Activated naive CD4-positive, alpha-beta T cell treated with anti-CD3 and anti-CD28 coated beads, Interleukin-2, amount 50 U/mL, for 24 hours (primary cell): ENCODE results near the gene CACNB2.

Experiments
- H3K27ac Mint-ChIP-seq: one replicate; pipeline ENCODE4 v1.8.0; 2021; ENCODE audit warnings: mild to moderate bottlenecking, mixed read lengths
- H3K27me3 Mint-ChIP-seq: one replicate; pipeline ENCODE4 v1.8.0; 2021; ENCODE audit warnings: mixed read lengths
- H3K36me3 Mint-ChIP-seq: one replicate; pipeline ENCODE4 v1.8.0; 2021; ENCODE audit warnings: mixed read lengths
- H3K4me1 Mint-ChIP-seq: one replicate; pipeline ENCODE4 v1.8.0; 2021; ENCODE audit warnings: mixed read lengths
- H3K4me3 Mint-ChIP-seq: one replicate; pipeline ENCODE4 v1.8.0; 2021; ENCODE audit warnings: mild to moderate bottlenecking, mixed read lengths
- H3K9me3 Mint-ChIP-seq: one replicate; pipeline ENCODE4 v1.8.0; 2021; ENCODE audit warnings: mixed read lengths

The CACNB2 gene

GRCh38 chr10:18472977-18473376 lies 332.8 kb downstream of the CACNB2 start:
- H3K36me3 Mint-ChIP-seq: no peaks in the 10 kb centered on the region
- H3K27me3 Mint-ChIP-seq: peaks cover 5% of the 10 kb centered on the region
- no peak overlapping the region for H3K4me3 Mint-ChIP-seq
- H3K27ac Mint-ChIP-seq: no peak overlapping the region
- H3K4me1 Mint-ChIP-seq: no peaks in the 10 kb centered on the region
- H3K9me3 Mint-ChIP-seq: no peaks in the 10 kb centered on the region

- Mint-ChIP-seq H3K27me3 (peaks cover 5% of the 10 kb centered on the region), H3K4me3 (no peak overlapping the region), H3K9me3 (no peaks in the 10 kb centered on the region), H3K36me3 (no peaks in the 10 kb centered on the region), H3K27ac (no peak overlapping the region), H3K4me1 (no peaks in the 10 kb centered on the region)
Measured at GRCh38 chr10:18473424-18474117, 333.3 kb downstream of the CACNB2 start.

GRCh38 chr10:18474118-18474455 lies 333.9 kb downstream of the CACNB2 start:
- H3K36me3 Mint-ChIP-seq: no peaks in the 10 kb centered on the region
- no peaks in the 10 kb centered on the region for H3K9me3 Mint-ChIP-seq
- H3K27ac Mint-ChIP-seq: no peak overlapping the region
- no peak overlapping the region for H3K4me3 Mint-ChIP-seq
- no peaks in the 10 kb centered on the region for H3K4me1 Mint-ChIP-seq
- H3K27me3 Mint-ChIP-seq: peaks cover 5% of the 10 kb centered on the region

GRCh38 chr10:18476076-18476647 lies 335.9 kb downstream of the CACNB2 start:
- no peaks in the 10 kb centered on the region for H3K4me1 Mint-ChIP-seq
- H3K27me3 Mint-ChIP-seq: peaks cover 5% of the 10 kb centered on the region
- H3K9me3 Mint-ChIP-seq: no peaks in the 10 kb centered on the region
- no peaks in the 10 kb centered on the region for H3K36me3 Mint-ChIP-seq
- H3K27ac Mint-ChIP-seq: no peak overlapping the region
- no peak overlapping the region for H3K4me3 Mint-ChIP-seq

- H3K27ac Mint-ChIP-seq: no peak overlapping the region
- no peaks in the 10 kb centered on the region for H3K4me1 Mint-ChIP-seq
- H3K27me3 Mint-ChIP-seq: peaks cover 5% of the 10 kb centered on the region
- no peaks in the 10 kb centered on the region for H3K9me3 Mint-ChIP-seq
- no peaks in the 10 kb centered on the region for H3K36me3 Mint-ChIP-seq
- no peak overlapping the region for H3K4me3 Mint-ChIP-seq
Measured at GRCh38 chr10:18478354-18478753, 338.1 kb downstream of the CACNB2 start.

GRCh38 chr10:18479502-18479901 lies 339.3 kb downstream of the CACNB2 start:
- H3K4me1 Mint-ChIP-seq: no peaks in the 10 kb centered on the region
- no peaks in the 10 kb centered on the region for H3K9me3 Mint-ChIP-seq
- H3K27ac Mint-ChIP-seq: no peak overlapping the region
- H3K4me3 Mint-ChIP-seq: no peak overlapping the region
- H3K27me3 Mint-ChIP-seq: peaks cover 3% of the 10 kb centered on the region
- no peaks in the 10 kb centered on the region for H3K36me3 Mint-ChIP-seq

- Mint-ChIP-seq H3K27ac (no peak overlapping the region), H3K27me3 (no peaks in the 10 kb centered on the region), H3K4me1 (no peaks in the 10 kb centered on the region), H3K36me3 (no peaks in the 10 kb centered on the region), H3K9me3 (no peaks in the 10 kb centered on the region), H3K4me3 (no peak overlapping the region)
Measured at GRCh38 chr10:18483516-18484186, 343.4 kb downstream of the CACNB2 start.

- Mint-ChIP-seq H3K9me3 (no peaks in the 10 kb centered on the region), H3K4me3 (no peak overlapping the region), H3K4me1 (no peaks in the 10 kb centered on the region), H3K27ac (no peak overlapping the region), H3K27me3 (no peaks in the 10 kb centered on the region), H3K36me3 (no peaks in the 10 kb centered on the region)
Measured at GRCh38 chr10:18486438-18486837, 346.2 kb downstream of the CACNB2 start.

- Mint-ChIP-seq H3K27ac (no peak overlapping the region), H3K4me1 (no peaks in the 10 kb centered on the region), H3K4me3 (no peak overlapping the region), H3K36me3 (no peaks in the 10 kb centered on the region), H3K9me3 (no peaks in the 10 kb centered on the region), H3K27me3 (no peaks in the 10 kb centered on the region)
Measured at GRCh38 chr10:18490755-18491154, 350.5 kb downstream of the CACNB2 start.

GRCh38 chr10:18497806-18498369 lies 357.7 kb downstream of the CACNB2 start:
- H3K36me3 Mint-ChIP-seq: no peaks in the 10 kb centered on the region
- no peak overlapping the region for H3K27ac Mint-ChIP-seq
- H3K4me3 Mint-ChIP-seq: no peak overlapping the region
- H3K9me3 Mint-ChIP-seq: no peaks in the 10 kb centered on the region
- H3K4me1 Mint-ChIP-seq: no peaks in the 10 kb centered on the region
- peaks cover 3% of the 10 kb centered on the region for H3K27me3 Mint-ChIP-seq

GRCh38 chr10:18498998-18499397 lies 358.8 kb downstream of the CACNB2 start:
- H3K27ac Mint-ChIP-seq: no peak overlapping the region
- no peak overlapping the region for H3K4me3 Mint-ChIP-seq

GRCh38 chr10:18500576-18500975 lies 360.4 kb downstream of the CACNB2 start:
- Mint-ChIP-seq H3K4me1 (no peaks in the 10 kb centered on the region), H3K4me3 (no peak overlapping the region), H3K9me3 (no peaks in the 10 kb centered on the region), H3K27me3 (peaks cover 8% of the 10 kb centered on the region), H3K27ac (no peak overlapping the region), H3K36me3 (no peaks in the 10 kb centered on the region)

More at GRCh38 chr10:18498998-18499397, 358.8 kb downstream of the CACNB2 start:
- Mint-ChIP-seq H3K9me3 (no peaks in the 10 kb centered on the region), H3K36me3 (no peaks in the 10 kb centered on the region), H3K27me3 (peaks cover 5% of the 10 kb centered on the region), H3K4me1 (no peaks in the 10 kb centered on the region)

GRCh38 chr10:18501198-18501597 lies 361.0 kb downstream of the CACNB2 start:
- Mint-ChIP-seq H3K9me3 (no peaks in the 10 kb centered on the region), H3K27ac (no peak overlapping the region), H3K4me3 (no peak overlapping the region), H3K36me3 (no peaks in the 10 kb centered on the region), H3K4me1 (no peaks in the 10 kb centered on the region), H3K27me3 (peaks cover 8% of the 10 kb centered on the region)

GRCh38 chr10:18501629-18502028 lies 361.4 kb downstream of the CACNB2 start:
- Mint-ChIP-seq H3K9me3 (no peaks in the 10 kb centered on the region), H3K4me3 (no peak overlapping the region), H3K27ac (no peak overlapping the region), H3K27me3 (peaks cover 8% of the 10 kb centered on the region), H3K4me1 (no peaks in the 10 kb centered on the region), H3K36me3 (no peaks in the 10 kb centered on the region)

GRCh38 chr10:18504161-18504560 lies 363.9 kb downstream of the CACNB2 start:
- Mint-ChIP-seq H3K27me3 (peaks cover 8% of the 10 kb centered on the region), H3K9me3 (no peaks in the 10 kb centered on the region), H3K27ac (no peak overlapping the region), H3K4me1 (no peaks in the 10 kb centered on the region), H3K4me3 (no peak overlapping the region), H3K36me3 (no peaks in the 10 kb centered on the region)

- Mint-ChIP-seq H3K36me3 (no peaks in the 10 kb centered on the region), H3K27me3 (peaks cover 8% of the 10 kb centered on the region), H3K9me3 (no peaks in the 10 kb centered on the region), H3K4me3 (no peak overlapping the region), H3K27ac (no peak overlapping the region), H3K4me1 (no peaks in the 10 kb centered on the region)
Measured at GRCh38 chr10:18505456-18506118, 365.4 kb downstream of the CACNB2 start.
